ENCODE results near the gene PTGFR.

DNA sequence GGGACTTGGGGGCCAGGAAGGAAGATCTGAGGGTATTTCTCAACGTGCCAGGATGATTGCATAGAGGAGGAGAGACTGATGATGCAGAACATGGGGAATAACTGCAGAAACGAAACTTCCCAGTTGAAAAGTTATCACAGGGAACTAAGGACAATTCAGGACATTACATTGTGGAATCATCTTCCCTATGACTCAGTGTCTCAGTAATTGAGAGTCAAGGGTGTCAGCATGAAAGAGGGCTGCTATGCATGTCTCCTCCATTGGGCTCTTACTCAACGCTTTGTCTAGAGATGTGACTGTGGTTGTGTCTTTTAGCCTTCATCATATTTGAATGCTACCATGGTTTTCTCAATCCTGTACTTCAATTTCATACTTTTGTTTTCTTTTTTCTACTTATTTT lies 48.9 kb upstream of the PTGFR start:
- TF ChIP-seq, protein P1, sequence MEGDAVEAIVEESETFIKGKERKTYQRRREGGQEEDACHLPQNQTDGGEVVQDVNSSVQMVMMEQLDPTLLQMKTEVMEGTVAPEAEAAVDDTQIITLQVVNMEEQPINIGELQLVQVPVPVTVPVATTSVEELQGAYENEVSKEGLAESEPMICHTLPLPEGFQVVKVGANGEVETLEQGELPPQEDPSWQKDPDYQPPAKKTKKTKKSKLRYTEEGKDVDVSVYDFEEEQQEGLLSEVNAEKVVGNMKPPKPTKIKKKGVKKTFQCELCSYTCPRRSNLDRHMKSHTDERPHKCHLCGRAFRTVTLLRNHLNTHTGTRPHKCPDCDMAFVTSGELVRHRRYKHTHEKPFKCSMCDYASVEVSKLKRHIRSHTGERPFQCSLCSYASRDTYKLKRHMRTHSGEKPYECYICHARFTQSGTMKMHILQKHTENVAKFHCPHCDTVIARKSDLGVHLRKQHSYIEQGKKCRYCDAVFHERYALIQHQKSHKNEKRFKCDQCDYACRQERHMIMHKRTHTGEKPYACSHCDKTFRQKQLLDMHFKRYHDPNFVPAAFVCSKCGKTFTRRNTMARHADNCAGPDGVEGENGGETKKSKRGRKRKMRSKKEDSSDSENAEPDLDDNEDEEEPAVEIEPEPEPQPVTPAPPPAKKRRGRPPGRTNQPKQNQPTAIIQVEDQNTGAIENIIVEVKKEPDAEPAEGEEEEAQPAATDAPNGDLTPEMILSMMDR (conservative IDR thresholded peaks at IDR 0.05; ENCODE audit: low read length), result no peak
- TF ChIP-seq EZH2phosphoT487 (IDR thresholded peaks at IDR 0.05; ENCODE audit: borderline replicate concordance, low read depth, low read length), result no peak

All from OCI-LY7 (cell line).